ENCODE data around the gene SPTA1.

DNA sequence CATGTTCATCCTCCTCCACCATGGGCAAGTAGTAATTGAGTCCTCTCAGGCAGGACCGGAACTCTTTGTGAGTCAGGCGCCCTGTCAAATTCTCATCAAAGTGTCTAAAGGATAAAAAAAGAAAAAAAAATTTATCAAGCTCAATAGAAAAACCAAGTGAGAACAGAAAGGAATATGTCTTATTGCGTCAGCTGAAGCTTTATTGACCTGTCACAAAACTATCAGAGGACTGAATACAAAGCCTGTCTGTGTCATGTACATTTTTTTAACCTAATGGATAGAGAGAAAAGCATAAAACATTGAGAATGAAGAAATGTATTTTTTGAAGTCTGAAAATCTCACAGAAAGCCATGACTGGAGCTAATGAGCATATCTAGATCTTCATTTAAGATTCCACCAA is 72.8 kb downstream of the SPTA1 start:
- TF ChIP-seq GATA2 (IDR thresholded peaks at IDR 0.05; ENCODE audit: low read depth, low read length) (no peak), GATA3 (IDR thresholded peaks at IDR 0.05; ENCODE audit: low read depth, low read length) (no peak)
